IMR-90 (cell line): ENCODE results near the gene WDR90. TPM values are rescaled to one million over a fixed set of nuclear protein-coding genes. Genes with fewer than 3 reads are reported as not detected.
A peak's percentile ranks its signal among the peaks of the same experiment; 100 is the strongest.

Experiments used
- ATAC-seq: fragments of 200-7000 bp; cut with Tn5 transposase; 2 replicates; pipeline ENCODE4 v1.9.1; 2020; ENCODE audit warnings: low read depth, mild to moderate bottlenecking, moderate library complexity
- BruUV-seq: library from RNA; stranded (reverse); fragments of 400-500 nt; replicated peaks from 2 replicates; lab custom pipeline; 2021; lab: Mats Ljungman, UMichigan
- CTCF ChIA-PET: fragments of 300-600 bp; formaldehyde crosslinking; extraction: SDS; loops from one replicate; lab custom pipeline; 2021; ENCODE audit warnings: antibody characterized with exemption; lab: Yijun Ruan, JAX
- POLR2A ChIA-PET: fragments of 300-600 bp; sonication (Branson Sonifier 250); formaldehyde crosslinking; loops from one replicate; lab custom pipeline; 2022; ENCODE audit warnings: antibody characterized with exemption; ENCODE audit not compliant: unreplicated experiment; lab: Charles Lee
- DNase-seq: peaks from one replicate; pipeline ENCODE4 v3.0.0; 2013
- H2AFZ ChIP-seq: replicated peaks from 2 replicates; pipeline ENCODE3; 2013; ENCODE audit warnings: low read length, mild to moderate bottlenecking; ENCODE audit not compliant: poor library complexity
- H2AK5ac ChIP-seq: 2 replicates; pipeline ENCODE4 v1.6.1; 2013; ENCODE audit warnings: low read depth, low read length, inconsistent platforms
- H2AK9ac ChIP-seq: replicated peaks from 2 replicates; pipeline ENCODE3; 2013; ENCODE audit warnings: mild to moderate bottlenecking, low read depth, low read length, moderate library complexity; ENCODE audit not compliant: poor library complexity
- H2BK120ac ChIP-seq: 2 replicates; pipeline ENCODE4 v1.6.1; 2013; ENCODE audit warnings: low read depth, low read length, inconsistent platforms
- H2BK15ac ChIP-seq: 3 replicates; pipeline ENCODE4 v1.6.1; 2013; ENCODE audit warnings: low read depth, low read length, inconsistent platforms
- H2BK20ac ChIP-seq: 2 replicates; pipeline ENCODE4 v1.6.1; 2013; ENCODE audit warnings: low read depth, mild to moderate bottlenecking, inconsistent platforms, low read length, moderate library complexity
- H2BK5ac ChIP-seq: 2 replicates; pipeline ENCODE4 v1.6.1; 2013; ENCODE audit warnings: mild to moderate bottlenecking, low read depth, low read length, inconsistent platforms; ENCODE audit not compliant: poor library complexity, severe bottlenecking
- H3K14ac ChIP-seq: replicated peaks from 2 replicates; pipeline ENCODE4 v1.6.1; 2013; ENCODE audit warnings: low read depth, low read length, inconsistent platforms
- H3K18ac ChIP-seq: 2 replicates; pipeline ENCODE4 v1.6.1; 2013; ENCODE audit warnings: low read depth, low read length, control low read depth
- H3K23ac ChIP-seq: 2 replicates; pipeline ENCODE4 v1.6.1; 2013; ENCODE audit warnings: low read depth, low read length, inconsistent platforms
- H3K27ac ChIP-seq: 2 replicates; pipeline ENCODE4 v1.5.1; 2013; ENCODE audit warnings: mild to moderate bottlenecking, control low read depth, low read length; ENCODE audit not compliant: insufficient read depth
- H3K27me3 ChIP-seq: 2 replicates; pipeline ENCODE4 v1.6.1; 2013; ENCODE audit warnings: low read length; ENCODE audit not compliant: control insufficient read depth, insufficient read depth
- H3K36me3 ChIP-seq: 2 replicates; pipeline ENCODE4 v1.6.1; 2013; ENCODE audit warnings: low read length, mixed read lengths; ENCODE audit not compliant: control insufficient read depth, insufficient read depth
- H3K4ac ChIP-seq: 2 replicates; pipeline ENCODE4 v1.6.1; 2013; ENCODE audit warnings: low read depth, low read length, inconsistent platforms
- H3K4me1 ChIP-seq: 2 replicates; pipeline ENCODE4 v1.6.1; 2013; ENCODE audit warnings: low read length, mixed read lengths; ENCODE audit not compliant: control insufficient read depth, insufficient read depth
- H3K4me2 ChIP-seq: 2 replicates; pipeline ENCODE4 v1.6.1; 2013; ENCODE audit warnings: low read depth, mild to moderate bottlenecking, control low read depth, low read length, moderate library complexity
- H3K4me3 ChIP-seq: 2 replicates; pipeline ENCODE4 v1.5.1; 2013; ENCODE audit warnings: low read depth, mild to moderate bottlenecking, control low read depth, low read length, moderate library complexity; ENCODE audit not compliant: insufficient read depth
- H3K56ac ChIP-seq: 2 replicates; pipeline ENCODE4 v1.6.1; 2013; ENCODE audit warnings: low read length, inconsistent platforms; ENCODE audit not compliant: insufficient read depth; ENCODE audit errors: extremely low read depth
- H3K79me1 ChIP-seq, 2 experiments: 2 replicates each; pipeline ENCODE4 v1.6.1; 2013; ENCODE audit warnings: low read length in 2 of 2, inconsistent platforms in 1 of 2, low read depth in 1 of 2
- H3K9ac ChIP-seq: 2 replicates; pipeline ENCODE4 v1.6.1; 2013; ENCODE audit warnings: low read depth, low read length, control low read depth
- H3K9me1 ChIP-seq: 2 replicates; pipeline ENCODE4 v1.6.1; 2013; ENCODE audit warnings: low read length, inconsistent platforms; ENCODE audit not compliant: insufficient read depth
- H3K9me3 ChIP-seq: 2 replicates; pipeline ENCODE4 v1.6.1; 2013; ENCODE audit warnings: low read length; ENCODE audit not compliant: control insufficient read depth, insufficient read depth
- H4K20me1 ChIP-seq: 2 replicates; pipeline ENCODE4 v1.6.1; 2013; ENCODE audit warnings: low read length, inconsistent platforms; ENCODE audit not compliant: insufficient read depth
- H4K5ac ChIP-seq: 2 replicates; pipeline ENCODE4 v1.6.1; 2013; ENCODE audit warnings: mild to moderate bottlenecking, low read depth, low read length, control low read depth
- H4K8ac ChIP-seq, 2 experiments: 2 replicates each; pipeline ENCODE4 v1.6.1; 2013; ENCODE audit warnings: low read depth in 2 of 2, low read length in 2 of 2, control low read depth in 1 of 2, inconsistent platforms in 1 of 2
- H4K91ac ChIP-seq: 2 replicates; pipeline ENCODE4 v1.6.1; 2013; ENCODE audit warnings: low read depth, low read length, inconsistent platforms; ENCODE audit not compliant: insufficient read depth
- BHLHE40 ChIP-seq: fragments of 150-350 bp; IDR thresholded peaks from 2 replicates; pipeline ENCODE4 v1.6.1; 2016; ENCODE audit warnings: mild to moderate bottlenecking, low read depth, low read length
- CEBPB ChIP-seq: IDR thresholded peaks from 2 replicates; pipeline ENCODE4 v1.6.1; 2012; ENCODE audit warnings: low read depth, low read length, improper control_type of control experiment
- CHD1 ChIP-seq: IDR thresholded peaks from 2 replicates; pipeline ENCODE4 v1.6.1; 2012; ENCODE audit warnings: low read depth, low read length, improper control_type of control experiment
- FOS ChIP-seq: fragments of 150-350 bp; IDR thresholded peaks from 2 replicates; pipeline ENCODE4 v1.6.1; 2016; ENCODE audit warnings: low read depth, low read length
- MXI1 ChIP-seq: IDR thresholded peaks from 2 replicates; pipeline ENCODE4 v1.6.1; 2012; ENCODE audit warnings: low read depth, mild to moderate bottlenecking, low read length, moderate library complexity, borderline replicate concordance
- NFE2L2 ChIP-seq: fragments of 150-350 bp; IDR thresholded peaks from 2 replicates; pipeline ENCODE4 v1.6.1; 2016; ENCODE audit warnings: low read depth, mild to moderate bottlenecking, low read length
- RCOR1 ChIP-seq: IDR thresholded peaks from 2 replicates; pipeline ENCODE4 v1.6.1; 2012; ENCODE audit warnings: mild to moderate bottlenecking, low read length, improper control_type of control experiment; ENCODE audit not compliant: insufficient replicate concordance
- SMC3 ChIP-seq: fragments of 150-350 bp; IDR thresholded peaks from 2 replicates; pipeline ENCODE4 v1.6.1; 2016; ENCODE audit warnings: low read depth, mild to moderate bottlenecking, antibody characterized with exemption, low read length, moderate library complexity
- WGBS, 2 experiments: methylation state at CpG; one replicate each; pipeline versions ENCODE4 v1.1.5 to v1.1.7; 2013; ENCODE audit warnings: missing lambda C conversion rate in 2 of 2; ENCODE audit not compliant: insufficient read length in 1 of 2; ENCODE audit errors: extremely low coverage in 2 of 2; 5-methylcytosine and 5-hydroxymethylcytosine counted together
- dilution Hi-C: fragments of 300-500 bp; cut with HindIII; formaldehyde crosslinking; loops from one replicate; pipeline ENCODE4 v1.14.3; 2018; ENCODE audit warnings: low sequenced_read_pairs; ENCODE audit not compliant: unreplicated experiment
- in situ Hi-C: fragments of 300-500 bp; cut with MboI; formaldehyde crosslinking; loops from 3 replicates; pipeline ENCODE4 v1.14.3; 2019; ENCODE audit warnings: low sequenced_read_pairs, inconsistent platforms, mixed read lengths
- intact Hi-C: fragments of 100-400 bp; cut with micrococcal nuclease; formaldehyde crosslinking; loops from 2 replicates; pipeline ENCODE4 v1.10.0; 2022
- polyA plus RNA-seq, 3 experiments: library from polyadenylated mRNA; depleted of rRNA; stranded (reverse); fragments of >200 nt; gene quantifications; 2 replicates each; pipeline ENCODE4 v1.2.3, GENCODE V29; 2012; ENCODE audit warnings: low replicate concordance in 1 of 3
- total RNA-seq: library from RNA; depleted of rRNA; stranded (reverse); fragments of >200 nt; gene quantifications from 2 replicates; pipeline ENCODE4 v1.2.3, GENCODE V29; 2012

The WDR90 gene
- total and polyA plus RNA-seq, 2 of the 4 experiments (the other 2 are of a cell fraction), result 1.4 to 18.7 TPM

DNA sequence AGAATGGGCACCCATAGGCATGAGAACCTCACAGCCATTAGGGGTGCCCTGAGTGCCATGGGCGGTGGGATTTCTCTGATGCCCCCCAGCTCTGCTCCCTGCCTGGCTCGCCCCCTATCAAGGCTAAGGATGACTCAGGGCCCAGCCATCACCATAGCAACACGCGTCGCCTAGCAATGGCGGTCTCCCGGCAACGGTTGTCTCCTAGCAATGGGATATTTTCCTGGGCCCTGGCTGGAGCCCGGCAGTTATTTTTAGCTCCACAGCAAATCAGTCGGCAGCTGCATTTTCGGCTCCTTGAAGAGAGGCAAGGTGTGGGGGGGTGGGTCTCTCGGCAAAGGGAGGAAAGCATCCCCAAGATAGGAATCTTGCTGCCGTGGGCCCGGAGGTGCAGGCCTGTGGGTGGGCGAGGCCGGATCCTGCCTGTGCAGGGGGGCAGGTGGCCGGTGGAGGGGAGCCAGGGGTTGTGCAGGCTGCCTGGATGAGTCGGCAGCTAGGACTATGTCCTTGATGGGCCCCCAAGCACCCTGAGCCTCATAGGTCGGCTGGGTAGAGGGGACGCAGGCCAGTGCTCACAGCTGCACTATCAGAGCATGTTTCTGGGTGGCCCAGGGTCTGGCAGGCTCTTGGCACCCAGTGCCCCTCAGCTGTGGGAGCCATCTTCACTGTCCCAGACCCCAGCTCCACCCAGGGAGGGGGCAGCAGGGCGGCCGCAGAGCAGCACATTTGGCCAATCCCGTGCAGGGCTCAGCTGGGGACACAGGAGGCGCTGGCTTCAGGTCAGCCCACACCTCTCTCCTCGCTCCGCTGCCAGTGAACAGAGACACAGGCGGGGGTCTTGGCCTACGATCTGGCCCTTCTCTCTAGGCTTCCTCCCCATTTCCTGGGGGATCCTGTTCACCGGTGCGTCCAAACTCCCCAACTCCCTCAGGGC is 60.7 kb downstream of the WDR90 start:
- H2AFZ ChIP-seq, result peak overlapping the region; percentile 40
- intact Hi-C loops, result loop anchor here (5.0 kb wide), 1 partner anchor 272 kb away; the partner anchor contains the start of gene SOX8
- H3K4me3 ChIP-seq, result no peak overlapping the region
- H3K4me1 ChIP-seq, result peaks cover 8% of the 10 kb centered on the region; the same call in 1 of the 2 replicates
- H3K4ac ChIP-seq, result no peak overlapping the region
- in situ Hi-C loops, result loop anchor here (5.0 to 25.0 kb wide), 2 partner anchors 77 to 352 kb away; partner anchors contain the start of genes CHTF18, RPUSD1 and SSTR5
- TF ChIP-seq RCOR1 (no peak), FOS (peak; percentile 69), MXI1 (peak; percentile 100), SMC3 (no peak), CEBPB (no peak), BHLHE40 (0 out of 2 replicates have a peak, but pooled peaks have one; percentile 28), CHD1 (no peak), NFE2L2 (peak; percentile 57; the same call in 1 of the 2 replicates)
- peaks cover 26% of the 10 kb centered on the region for H3K27me3 ChIP-seq
- H3K27ac ChIP-seq, result no peak overlapping the region
- no peak overlapping the region for H2BK120ac ChIP-seq
- no peak overlapping the region for H3K9ac ChIP-seq
- no peak overlapping the region for H4K8ac ChIP-seq
- BruUV-seq, result no TSS peak
- no peak overlapping the region for H2BK5ac ChIP-seq
- dilution Hi-C loops, result no loop called here
- H4K5ac ChIP-seq, result no peak overlapping the region
- no peak overlapping the region for H3K23ac ChIP-seq
- H3K9me1 ChIP-seq, result no peaks in the 10 kb centered on the region
- DNase-seq (peak; percentile 88), ATAC-seq (peak; percentile 25)
- ChIA-PET CTCF (no interaction called here), POLR2A (interaction anchor here (0.6 kb wide), 1 partner anchor 10 kb away, joined by 4 read pairs; no protein-coding TSS in a partner anchor)
- H3K79me1 ChIP-seq, result no peaks in the 10 kb centered on the region
- peak overlapping the region; percentile 11; the same call in 1 of the 2 replicates for H3K4me2 ChIP-seq
- no peak overlapping the region for H2AK9ac ChIP-seq
- H2AK5ac ChIP-seq, result no peak overlapping the region
- H3K9me3 ChIP-seq, result no peaks in the 10 kb centered on the region
- no peak overlapping the region for H2BK20ac ChIP-seq
- peaks cover 14% of the 10 kb centered on the region; the same call in 1 of the 2 replicates for H4K20me1 ChIP-seq
- no peak overlapping the region for H4K91ac ChIP-seq
- H3K56ac ChIP-seq, result no peak overlapping the region
- H3K36me3 ChIP-seq, result no peaks in the 10 kb centered on the region
- 7% methylated on average over 6 of the region's 30 CpGs; no CpG with 5 or more reads in 1 of the 2 experiments for WGBS, 2 experiments
- H3K14ac ChIP-seq, result no peak overlapping the region
- no peak overlapping the region for H3K18ac ChIP-seq
- no peak overlapping the region for H2BK15ac ChIP-seq
